HG02571 (cell line): ENCODE results near the gene PBX2.
"Not testable (repeated sequence)": the region's sequence is repeated elsewhere in the genome, so short reads cannot be mapped to it uniquely, and the experiment has no call there.

Experiments
- ATAC-seq: cut with Tn5 transposase; IDR thresholded peaks from one replicate; pipeline ENCODE4 v1.9.1; 2021; ENCODE audit warnings: mild to moderate bottlenecking, moderate library complexity; ENCODE audit not compliant: unreplicated experiment

Gene PBX2

GRCh38 chr6:32187725-32188380 is 2.1 kb downstream of the PBX2 start:
- ATAC-seq = not testable (repeated sequence)

GRCh38 chr6:32187009-32187709 is 2.8 kb downstream of the PBX2 start:
- no peak for ATAC-seq

GRCh38 chr6:32186151-32186840 is 3.7 kb downstream of the PBX2 start:
- not testable (repeated sequence) for ATAC-seq

- not testable (repeated sequence) for ATAC-seq
Observed at GRCh38 chr6:32185681-32186131, 4.3 kb downstream of the PBX2 start.

- ATAC-seq = no peak
Observed at GRCh38 chr6:32184084-32184640, 5.8 kb downstream of the PBX2 start, which contains the start of gene AGER. TSS of gene AGER (minus strand) at chr6:32184253. CDS start at chr6:32184222, 31 bp downstream.

- ATAC-seq = no peak
Observed at GRCh38 chr6:32183483-32184083, 6.4 kb downstream of the PBX2 start.

GRCh38 chr6:32183030-32183429 is 7.0 kb downstream of the PBX2 start:
- no peak for ATAC-seq

- ATAC-seq = no peak
Observed at GRCh38 chr6:32182555-32182981, 7.4 kb downstream of the PBX2 start.

GRCh38 chr6:32181915-32182529 is 8.0 kb downstream of the PBX2 start:
- no peak for ATAC-seq

GRCh38 chr6:32181148-32181702 is 8.8 kb downstream of the PBX2 start:
- ATAC-seq = no peak

- ATAC-seq = no peak
Observed at GRCh38 chr6:32179766-32180405, 10.1 kb downstream of the PBX2 start.

- no peak for ATAC-seq
Observed at GRCh38 chr6:32178547-32179440, 11.2 kb downstream of the PBX2 start.

GRCh38 chr6:32177788-32178546 is 12.0 kb downstream of the PBX2 start, which contains the start of gene RNF5:
TSS of gene RNF5 (plus strand) at chr6:32178405. CDS start at chr6:32178512, 107 bp downstream.
- ATAC-seq = peak; percentile 74

GRCh38 chr6:32177183-32177787 is 12.7 kb downstream of the PBX2 start:
- no peak for ATAC-seq

GRCh38 chr6:32176476-32177182 is 13.4 kb downstream of the PBX2 start:
- no peak for ATAC-seq

- peak; percentile 43 for ATAC-seq
Observed at GRCh38 chr6:32175711-32176475, 14.1 kb downstream of the PBX2 start, which contains the start of gene AGPAT1. TSS of gene AGPAT1 (minus strand) at chr6:32176084. CDS start at chr6:32171496, 4,588 bp downstream.
